DLD1 (cell line): ENCODE data around the gene NYNRIN.

Experiments
- in situ Hi-C: cut with HindIII; loops from 2 replicates; pipeline ENCODE4 v1.10.0; 2017; ENCODE audit warnings: low sequenced_read_pairs

The NYNRIN gene

DNA sequence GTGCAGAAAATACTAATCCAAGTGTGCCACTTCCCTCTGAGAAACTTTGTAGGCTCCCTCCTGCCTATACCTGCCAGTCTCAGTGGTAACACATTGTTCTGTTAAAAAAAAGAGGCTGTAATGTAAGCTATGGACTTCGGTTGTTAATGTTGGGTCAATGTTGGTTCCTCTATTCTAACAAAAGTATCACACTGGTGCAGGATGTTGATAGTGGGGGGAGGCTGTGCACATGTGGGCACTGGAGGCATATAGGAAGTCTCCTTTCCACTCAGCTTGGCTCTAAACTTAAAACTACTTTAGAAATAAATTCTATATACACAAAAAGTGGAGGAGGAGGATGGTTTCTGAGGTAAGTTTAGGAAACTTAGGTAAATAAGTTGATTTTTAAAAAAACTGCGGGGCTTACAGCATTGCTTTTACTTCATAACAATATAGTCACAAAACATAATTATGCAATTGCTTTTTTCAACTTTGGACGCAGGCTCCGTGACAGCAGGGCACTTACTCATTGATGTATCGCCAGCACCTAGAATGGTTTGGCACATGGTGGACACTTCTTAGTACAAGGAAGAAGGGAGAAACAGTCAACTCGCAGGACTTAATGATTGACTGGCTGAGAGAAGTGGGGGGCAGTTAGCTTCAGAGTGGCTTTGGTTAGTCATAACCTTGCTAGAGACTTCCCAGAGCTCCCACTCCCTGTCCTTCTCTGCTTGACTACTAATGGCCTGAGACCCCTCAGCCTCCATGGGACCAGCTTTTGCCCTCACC lies 7.9 kb upstream of the NYNRIN start:
- in situ Hi-C loops, result no loop called here

DNA sequence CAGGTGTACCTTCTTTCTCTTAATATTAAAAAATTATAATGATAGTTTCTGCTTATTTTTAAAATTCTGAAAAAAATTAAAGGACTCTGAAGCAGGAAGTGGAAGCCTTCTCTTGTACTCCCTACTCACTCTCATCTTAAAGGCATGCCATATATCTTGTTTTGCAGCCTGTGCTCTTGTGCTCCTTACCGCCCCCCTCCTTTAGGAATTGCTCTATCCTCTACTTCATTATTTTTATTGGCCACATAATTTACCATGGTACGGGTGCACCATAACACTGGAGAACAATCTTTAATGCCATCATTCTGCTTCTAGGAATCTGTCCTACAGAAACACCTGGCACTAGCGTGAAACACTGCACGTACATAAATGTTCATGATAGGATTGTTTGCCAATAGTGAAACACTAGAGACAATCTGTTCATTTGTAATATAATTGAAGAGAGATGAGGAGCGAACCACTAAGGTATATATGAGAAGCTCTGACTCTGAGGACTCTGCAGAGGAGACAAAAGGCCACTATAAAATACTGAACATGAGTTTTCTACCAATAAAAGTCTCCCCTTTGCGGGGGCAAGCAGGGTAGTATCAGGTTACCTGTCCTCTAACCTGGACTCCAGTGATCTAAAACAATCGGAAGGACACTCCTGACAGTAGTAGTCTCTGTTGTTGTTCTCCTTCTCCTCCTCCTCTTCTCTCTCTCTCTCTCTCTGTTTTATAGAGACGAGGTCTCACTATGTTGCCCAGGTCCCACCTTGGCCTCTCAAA lies 6.3 kb upstream of the NYNRIN start:
- in situ Hi-C loops, result no loop called here

DNA sequence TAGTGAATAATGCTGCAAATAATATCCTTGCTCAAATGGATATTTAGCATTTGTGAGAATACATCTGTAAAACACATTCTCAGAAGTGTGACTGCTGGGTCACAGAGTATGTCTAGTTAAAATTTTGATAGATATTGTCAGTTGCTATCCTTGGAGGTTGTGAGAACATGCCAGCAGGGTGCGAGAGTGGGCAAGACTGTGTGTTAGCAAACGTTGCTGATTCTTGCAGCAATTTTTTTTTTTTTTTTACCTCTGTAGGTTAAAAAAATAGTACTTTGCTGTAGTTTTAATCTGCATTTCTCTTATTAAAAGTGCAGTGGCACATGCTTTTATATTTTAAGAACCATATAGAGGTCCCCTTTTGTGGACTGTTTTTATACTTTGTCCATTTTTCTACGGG lies 4.5 kb upstream of the NYNRIN start:
- in situ Hi-C loops, result no loop called here

DNA sequence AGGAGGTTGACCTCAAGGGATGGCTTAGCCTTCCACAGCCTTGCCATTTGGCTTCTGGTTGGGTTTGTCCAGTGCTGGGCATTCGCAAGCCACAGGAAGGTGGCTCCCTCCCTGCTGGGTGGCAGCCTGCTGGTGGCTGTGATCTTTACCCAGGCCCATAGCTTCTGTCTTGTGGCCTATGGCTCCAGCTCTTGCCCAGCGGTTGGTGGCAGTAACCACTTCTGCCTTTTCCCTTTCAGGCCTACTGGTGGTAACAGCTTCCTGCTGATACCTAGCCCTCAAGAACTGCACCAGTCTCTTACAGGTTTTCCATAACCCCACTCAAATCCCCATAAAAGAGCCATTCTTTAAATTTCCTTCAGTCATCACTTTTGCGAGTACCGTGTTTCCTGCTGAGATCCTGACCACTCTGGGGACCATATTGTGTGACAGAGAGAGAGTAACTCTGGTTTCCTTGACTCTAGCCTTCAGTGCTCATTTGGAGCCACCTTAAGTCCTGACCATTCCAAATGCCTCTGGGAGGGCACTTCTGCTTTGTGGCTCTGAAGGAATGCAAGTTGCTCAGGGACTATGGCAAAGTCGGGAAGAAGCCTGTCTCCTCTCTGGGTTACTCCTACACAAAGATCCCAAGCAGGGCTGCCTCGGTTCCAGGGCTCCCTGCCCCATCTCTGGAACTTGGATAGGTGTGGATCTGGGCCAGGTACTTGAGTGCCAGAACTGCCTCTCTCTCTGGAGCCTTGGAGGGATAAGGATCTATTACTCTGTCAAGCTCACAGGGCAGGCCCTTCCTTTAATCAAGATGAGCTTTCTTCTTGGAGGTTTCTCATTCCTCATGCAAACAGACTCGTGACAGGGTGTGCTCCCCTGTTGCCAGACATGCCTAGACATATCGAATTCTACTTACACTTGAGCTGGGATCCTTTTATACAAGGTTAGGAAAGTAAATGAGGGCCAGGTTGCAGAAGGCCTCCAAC lies 2.9 kb upstream of the NYNRIN start:
- in situ Hi-C loops, result no loop called here

DNA sequence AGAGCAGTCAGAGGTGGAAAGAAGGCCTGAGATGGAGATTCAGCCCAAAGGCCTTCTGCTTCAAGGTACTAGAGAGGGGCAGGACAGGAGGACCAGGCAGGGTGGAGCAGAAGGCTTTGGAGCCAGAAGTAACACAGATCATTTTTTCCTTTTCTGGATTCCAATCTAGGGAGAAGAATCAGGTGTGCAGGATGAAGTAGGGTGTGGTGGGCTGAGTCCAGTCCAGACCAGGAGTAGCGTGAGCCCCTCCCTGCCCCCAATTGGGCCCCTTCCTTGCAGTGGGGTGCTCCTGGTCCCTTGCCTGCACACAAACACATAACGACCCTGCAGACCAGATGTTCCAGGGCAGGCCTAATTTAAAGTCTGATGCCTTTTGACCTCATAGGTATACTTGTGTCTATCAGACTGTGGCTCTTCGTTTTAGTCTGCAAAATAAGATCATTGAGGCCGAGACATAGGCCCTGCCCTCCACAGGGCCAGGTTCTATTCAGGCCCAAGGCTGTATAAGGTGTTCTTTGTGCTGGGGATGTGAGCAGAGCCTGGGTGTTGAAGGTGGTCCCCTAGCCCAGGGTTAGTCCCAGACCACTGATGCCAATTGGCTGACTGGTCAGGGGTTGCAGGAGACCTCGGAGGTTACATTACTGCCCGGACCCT lies 1.0 kb upstream of the NYNRIN start:
- in situ Hi-C loops, result no loop called here

DNA sequence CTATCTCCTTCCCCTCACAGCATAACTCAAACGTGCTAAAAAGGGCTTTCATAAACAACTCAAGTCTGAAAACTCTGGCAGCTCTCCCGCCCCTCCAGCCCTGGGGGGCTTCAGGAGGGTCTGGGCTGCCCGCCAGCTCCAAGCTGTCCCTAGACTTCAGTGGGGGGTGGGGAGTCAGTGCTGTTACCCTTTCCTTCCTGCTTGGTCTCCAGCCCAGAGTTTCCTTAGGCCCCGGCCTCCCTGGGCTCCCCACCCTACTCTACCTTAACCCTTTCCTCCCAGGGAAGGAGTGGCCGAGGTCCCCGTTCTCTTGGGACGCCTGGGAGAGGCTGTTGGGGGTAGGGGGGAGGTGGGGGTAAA lies 530 bp upstream of the NYNRIN start:
- in situ Hi-C loops, result no loop called here

DNA sequence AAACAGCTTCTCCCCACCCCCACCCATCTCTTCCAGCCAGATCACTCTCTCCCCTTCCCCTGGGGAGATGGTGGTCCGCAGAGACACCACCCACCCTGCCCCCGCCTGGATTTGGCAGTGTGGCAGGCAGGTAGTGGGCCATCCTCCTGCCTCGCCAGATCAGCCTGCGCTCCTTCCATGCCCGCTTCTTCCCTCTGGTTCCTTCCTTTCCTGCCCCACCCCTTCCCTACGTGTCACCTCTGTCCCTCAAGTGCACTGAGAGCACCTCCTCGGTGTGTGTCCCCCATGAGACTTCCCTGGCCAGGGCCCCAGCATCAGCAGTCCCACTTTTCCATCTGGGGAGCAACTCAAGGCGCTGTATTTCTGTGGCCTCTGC lies 632 bp downstream of the NYNRIN start:
- in situ Hi-C loops, result no loop called here

DNA sequence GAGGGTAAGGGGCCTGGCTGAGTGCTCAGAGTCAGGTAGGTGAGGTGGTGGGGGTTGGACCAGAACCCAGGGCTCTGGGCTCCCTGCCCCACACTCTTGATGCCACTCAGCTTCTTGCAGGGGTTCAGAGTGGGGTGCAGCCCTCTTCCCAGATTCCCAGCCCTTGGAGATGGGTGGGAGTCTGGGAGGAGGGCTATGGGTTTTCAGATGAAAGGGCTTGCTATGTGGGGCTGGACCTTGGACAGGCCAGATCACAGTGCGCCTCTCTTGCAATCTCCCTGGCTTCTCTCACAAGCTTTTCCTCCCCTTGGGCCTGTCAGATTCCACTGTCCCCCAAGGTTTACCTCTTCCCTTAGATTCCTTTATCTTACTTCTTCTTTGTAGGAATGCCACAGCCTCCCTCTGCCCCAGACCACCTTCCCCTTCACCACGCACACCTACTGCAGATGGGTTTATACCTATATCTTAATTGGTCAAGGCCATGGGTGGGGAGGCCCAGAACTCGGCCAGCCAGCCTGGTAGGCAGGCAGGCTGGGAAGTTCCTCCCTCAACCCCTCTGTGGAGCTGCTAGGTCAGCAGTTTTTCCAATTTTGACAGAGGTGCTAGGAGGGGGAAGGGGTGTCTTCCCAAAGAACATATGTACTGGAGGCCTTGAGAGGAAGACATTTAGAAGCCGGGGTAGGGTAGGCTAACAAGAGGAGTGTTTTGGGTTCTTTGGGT lies 1.4 kb downstream of the NYNRIN start:
- in situ Hi-C loops, result no loop called here

DNA sequence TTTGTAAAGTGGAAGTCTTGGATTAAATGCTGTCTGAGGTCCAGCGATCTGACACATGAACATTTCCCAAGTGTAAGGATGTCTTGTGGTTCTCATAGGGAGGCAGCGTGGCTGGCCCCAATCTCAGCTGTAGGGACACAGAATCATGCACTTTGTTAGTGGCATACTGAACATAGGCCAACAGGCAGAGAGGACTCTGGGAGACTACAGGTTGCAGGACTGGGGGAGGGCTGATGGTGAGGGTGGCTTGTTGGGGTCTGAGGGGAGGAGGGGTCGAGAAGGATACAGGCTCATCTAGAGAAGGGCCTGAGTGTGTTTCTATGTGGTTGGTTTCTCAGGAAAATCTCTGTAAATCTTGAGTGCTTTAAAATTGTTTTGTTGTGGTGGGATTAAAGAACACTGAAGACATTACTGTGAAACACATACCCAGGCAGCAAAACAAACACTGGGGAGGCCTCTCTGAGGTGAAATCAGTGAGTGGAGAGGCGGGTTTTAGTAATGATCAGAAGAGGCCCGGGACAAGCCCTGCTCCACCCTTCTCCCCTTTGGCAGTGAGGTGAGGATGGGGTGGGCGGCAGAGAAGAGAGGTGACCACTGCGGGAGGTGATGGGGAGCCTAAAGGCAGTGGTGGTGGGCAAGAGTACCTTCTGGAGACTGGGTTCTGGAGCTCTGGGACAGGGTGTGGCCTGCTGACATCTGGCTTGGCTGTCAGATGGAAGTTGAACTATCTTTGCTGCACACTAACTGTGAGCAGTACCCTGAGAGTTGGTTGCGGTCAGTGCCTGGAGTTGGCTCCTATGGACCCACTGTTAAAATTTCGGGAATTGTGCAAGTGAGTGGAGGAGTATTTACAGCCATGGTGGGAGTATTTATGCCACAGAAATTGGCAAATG lies 3.3 kb downstream of the NYNRIN start:
- in situ Hi-C loops, result no loop called here

DNA sequence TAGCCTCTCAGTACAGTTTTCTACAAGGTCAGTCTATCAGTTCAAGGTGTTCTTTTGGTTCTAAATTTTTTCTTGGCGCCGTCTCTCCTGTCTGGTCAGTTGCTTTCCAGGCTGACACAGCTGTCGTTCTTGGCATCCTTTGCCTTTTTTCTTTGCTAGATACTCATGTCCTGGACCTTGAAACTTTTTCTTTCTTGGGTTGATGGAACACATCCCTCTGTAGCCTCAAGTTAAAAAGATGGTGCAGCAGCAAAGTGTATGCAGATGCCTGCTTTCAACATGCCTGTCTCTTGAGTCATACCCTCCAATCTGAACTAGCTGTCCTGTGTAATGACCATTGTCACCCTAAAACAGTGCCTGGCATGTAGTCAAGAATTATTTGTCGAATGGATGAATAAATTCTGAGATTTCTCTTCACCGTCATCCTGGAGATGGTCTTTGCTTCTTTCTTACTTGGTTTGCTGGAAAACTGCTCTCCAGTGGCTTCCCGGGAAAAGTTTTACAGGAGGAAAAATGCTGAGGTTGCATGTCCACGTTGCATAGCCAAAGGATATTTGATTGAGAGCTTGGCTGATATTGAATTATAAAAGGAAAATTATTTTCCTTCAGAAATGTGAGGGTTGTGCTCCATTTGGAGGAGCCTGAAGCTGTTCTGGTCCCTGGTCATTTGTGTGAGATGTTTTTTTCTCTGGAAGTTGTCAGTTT lies 4.6 kb downstream of the NYNRIN start:
- in situ Hi-C loops, result no loop called here

DNA sequence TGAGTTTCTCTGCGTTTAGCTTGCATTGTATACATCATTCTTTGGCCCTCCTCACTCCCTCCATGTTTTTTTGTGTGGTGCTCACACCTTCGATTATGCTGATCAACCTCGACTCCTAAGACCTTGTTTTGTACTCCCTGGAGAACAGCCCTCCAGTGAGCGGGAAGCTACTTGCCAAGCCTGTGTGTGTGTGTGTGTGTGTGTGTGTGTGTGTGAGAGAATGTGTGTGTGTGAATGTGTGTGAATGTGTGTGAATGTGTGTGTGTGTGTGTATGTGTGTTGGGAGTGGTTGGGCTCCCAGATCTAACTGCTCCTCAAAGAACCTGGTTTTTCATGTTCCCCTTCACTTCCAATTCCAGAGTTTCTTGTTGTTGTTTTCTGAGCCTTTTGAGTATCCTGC lies 6.0 kb downstream of the NYNRIN start:
- in situ Hi-C loops, result no loop called here

DNA sequence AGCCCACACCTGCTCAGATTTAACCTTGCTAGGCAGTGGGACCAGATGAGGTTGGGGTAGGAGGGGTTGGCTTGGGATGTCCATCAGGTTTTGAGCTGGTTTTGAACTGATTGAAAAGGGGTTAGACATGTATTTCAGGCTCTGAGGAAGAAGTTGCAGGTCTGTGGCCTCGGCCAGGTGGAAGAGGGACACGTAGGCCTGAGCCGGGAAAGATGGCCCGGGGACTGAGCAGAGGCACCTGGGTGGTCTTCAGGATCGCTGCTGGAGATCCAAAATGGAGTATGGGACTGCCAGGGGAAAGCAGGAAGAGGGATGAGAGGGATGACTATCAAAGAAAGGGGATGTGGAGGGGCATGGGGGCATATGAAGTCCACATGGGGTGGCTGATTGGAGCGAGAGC lies 7.6 kb downstream of the NYNRIN start:
- in situ Hi-C loops, result no loop called here

DNA sequence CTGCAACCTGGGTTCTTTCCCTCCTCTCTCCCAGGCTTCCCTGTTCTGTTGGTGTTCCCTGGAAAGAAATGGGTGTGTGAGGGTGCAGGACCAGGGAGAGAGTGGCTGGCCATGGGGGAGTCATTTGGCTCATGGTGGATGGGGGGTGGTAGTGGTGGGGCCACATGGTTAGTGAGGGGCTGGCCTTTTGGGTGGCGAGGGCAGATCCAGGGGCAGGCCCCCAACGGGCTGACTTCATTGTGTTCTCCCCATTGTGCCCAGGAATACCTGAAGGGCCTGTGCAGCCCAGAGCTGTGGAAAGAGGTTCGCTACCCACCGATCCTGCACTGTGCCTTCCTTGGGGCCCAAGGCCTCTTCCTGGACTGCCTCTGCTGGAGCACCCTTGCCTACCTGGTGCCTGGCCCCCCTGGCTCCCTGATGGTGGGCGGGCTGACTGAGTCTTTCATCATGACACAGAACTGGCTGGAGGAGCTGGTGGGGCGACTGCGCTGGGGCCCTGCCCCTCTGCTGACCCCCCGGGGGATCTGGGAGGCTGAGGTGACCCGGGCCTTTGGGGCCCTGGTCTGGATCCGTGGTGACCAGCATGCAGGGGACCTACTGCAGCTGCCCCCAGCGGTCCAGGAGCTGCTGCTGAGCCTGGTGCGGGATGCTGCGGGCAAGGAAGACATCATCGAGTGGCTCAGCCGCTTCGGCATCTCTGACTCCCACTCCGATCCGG lies 9.0 kb downstream of the NYNRIN start:
- in situ Hi-C loops, result no loop called here

DNA sequence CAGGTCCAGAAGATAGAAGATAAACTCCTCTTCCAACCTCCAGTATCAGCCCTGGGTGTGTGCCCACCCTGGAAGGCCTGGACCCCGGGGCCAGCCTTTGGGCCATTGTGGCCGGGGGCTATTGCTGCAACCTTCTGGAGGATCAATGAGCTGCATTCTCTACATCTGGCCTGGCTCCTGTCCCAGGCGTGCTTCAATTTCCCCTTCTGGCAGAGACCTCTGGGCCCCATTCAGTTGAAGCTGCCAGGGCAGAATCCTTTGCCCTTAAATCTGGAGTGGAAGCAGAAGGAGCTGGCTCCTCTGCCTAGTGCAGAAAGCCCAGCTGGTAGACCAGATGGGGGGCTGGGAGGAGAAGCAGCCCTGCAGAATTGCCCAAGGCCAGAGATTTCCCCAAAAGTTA lies 10.0 kb downstream of the NYNRIN start:
- in situ Hi-C loops, result no loop called here

DNA sequence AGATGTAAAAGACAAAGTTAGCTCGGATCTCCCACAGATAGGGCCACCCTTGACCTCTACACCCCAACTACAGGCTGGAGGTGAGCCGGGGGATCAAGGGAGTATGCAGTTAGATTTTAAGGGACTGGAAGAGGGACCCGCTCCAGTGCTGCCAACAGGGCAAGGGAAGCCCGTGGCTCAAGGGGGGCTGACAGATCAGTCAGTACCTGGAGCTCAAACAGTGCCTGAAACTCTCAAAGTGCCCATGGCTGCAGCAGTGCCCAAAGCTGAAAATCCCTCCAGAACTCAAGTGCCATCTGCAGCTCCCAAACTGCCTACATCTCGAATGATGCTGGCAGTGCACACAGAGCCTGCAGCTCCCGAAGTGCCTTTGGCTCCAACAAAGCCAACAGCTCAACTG lies 10.4 kb downstream of the NYNRIN start:
- in situ Hi-C loops, result no loop called here

DNA sequence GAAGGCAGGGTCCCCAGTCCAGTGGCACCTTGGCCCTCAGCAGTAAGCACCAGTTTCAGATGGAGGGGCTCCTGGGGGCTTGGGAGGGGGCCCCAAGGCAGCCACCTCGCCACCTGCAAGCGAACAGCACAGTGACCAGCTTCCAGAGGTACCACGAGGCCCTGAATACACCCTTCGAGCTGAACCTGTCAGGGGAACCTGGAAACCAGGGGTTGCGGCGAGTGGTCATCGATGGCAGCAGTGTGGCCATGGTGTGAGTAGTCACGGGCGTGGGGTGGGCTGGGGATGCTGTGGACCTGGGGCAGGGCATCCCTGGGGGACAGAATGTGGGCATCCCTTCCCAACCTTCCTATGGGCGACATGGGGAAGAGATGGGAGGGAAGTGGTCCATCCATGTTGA lies 11.2 kb downstream of the NYNRIN start:
- in situ Hi-C loops, result no loop called here

DNA sequence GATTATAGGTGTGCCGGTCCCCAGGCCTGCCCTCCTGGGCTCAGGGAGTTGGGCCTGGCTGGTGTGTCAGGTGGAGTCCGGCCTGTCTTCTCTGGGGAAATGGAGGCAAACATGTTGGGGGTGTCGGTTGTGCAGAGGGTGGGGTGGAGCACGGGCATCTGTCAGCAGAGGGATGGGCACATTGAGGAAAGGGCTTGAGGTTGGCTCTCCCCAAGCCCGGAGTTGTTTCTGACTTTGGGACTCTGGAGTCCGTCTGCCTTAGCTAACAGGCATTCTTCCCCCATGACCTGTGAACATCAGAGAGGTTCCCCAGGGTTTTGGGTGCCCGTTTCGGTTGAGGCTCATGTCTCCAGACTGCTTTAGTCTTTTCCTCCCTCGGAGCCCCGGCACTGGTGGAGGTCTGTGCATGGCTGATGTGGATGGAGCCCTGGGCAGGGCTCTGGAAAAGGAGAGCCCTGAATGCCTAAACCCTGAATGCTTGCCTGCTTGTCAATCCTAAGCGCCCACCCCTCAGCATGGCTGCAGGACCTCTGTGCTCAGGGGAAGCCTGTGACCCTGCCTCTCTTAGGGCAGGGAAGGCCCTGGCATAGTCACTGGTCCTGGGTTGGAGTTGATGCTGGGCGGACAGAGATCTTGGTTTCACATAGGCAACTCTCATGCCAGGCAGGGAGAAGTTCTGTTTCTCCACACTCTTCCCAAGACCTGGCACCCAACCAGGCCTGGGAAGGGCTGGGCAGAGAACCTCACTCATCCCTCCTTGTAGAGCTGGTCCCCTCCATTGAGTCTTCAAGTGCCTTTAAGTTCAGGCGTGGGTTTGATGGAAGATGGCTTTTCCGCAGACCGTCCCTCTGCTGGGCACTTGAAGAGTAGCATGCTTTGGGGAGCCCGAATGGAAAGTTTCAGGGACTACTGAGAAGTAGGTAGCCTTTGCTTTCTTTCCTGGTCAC lies 12.9 kb downstream of the NYNRIN start:
- in situ Hi-C loops, result no loop called here
